Nephron (organoid): Measurements from ENCODE around the gene EIF3M.
"Not testable (repeated sequence)": the region's sequence is repeated elsewhere in the genome, so short reads cannot be mapped to it uniquely, and the experiment has no call there.

Source experiments
- H3K27ac Mint-ChIP-seq, 3 experiments: 2 replicates each; pipeline ENCODE4 v1.8.0; 2020; ENCODE audit warnings: mixed read lengths in 3 of 3, mild to moderate bottlenecking in 2 of 3, moderate library complexity in 1 of 3
- H3K27me3 Mint-ChIP-seq: 2 replicates; pipeline ENCODE4 v1.8.0; 2021; ENCODE audit warnings: low read depth, mild to moderate bottlenecking, moderate library complexity, mixed read lengths
- H3K36me3 Mint-ChIP-seq: 2 replicates; pipeline ENCODE4 v1.8.0; 2020; ENCODE audit warnings: low read depth, mixed read lengths
- H3K4me1 Mint-ChIP-seq: 2 replicates; pipeline ENCODE4 v1.8.0; 2020; ENCODE audit warnings: mixed read lengths
- H3K4me3 Mint-ChIP-seq, 3 experiments: 2 replicates each; pipeline ENCODE4 v1.8.0; 2020; ENCODE audit warnings: mild to moderate bottlenecking in 3 of 3, mixed read lengths in 3 of 3, moderate library complexity in 2 of 3
- H3K9me3 Mint-ChIP-seq: 2 replicates; pipeline ENCODE4 v1.8.0; 2020; ENCODE audit warnings: mixed read lengths
- CTCF ChIP-seq, 3 experiments: fragments of 200-600 bp; sonication (generic); IDR thresholded peaks; one replicate each; pipeline ENCODE4 v1.5.0; 2021; ENCODE audit warnings: antibody characterized with exemption in 3 of 3; ENCODE audit not compliant: unreplicated experiment in 3 of 3

The EIF3M gene

GRCh38 chr11:32597921-32598320 is 14.3 kb downstream of the EIF3M start:
- H3K27me3 Mint-ChIP-seq: no peaks in the 10 kb centered on the region
- H3K36me3 Mint-ChIP-seq: peaks cover 69% of the 10 kb centered on the region
- TF ChIP-seq CTCF (IDR thresholded peaks at IDR 0.05; ENCODE audit: unreplicated experiment in 3 of 3): no peak
- H3K27ac Mint-ChIP-seq: peak overlapping the region; percentile 60 to 93 (median 87)
- peaks cover 27% of the 10 kb centered on the region for H3K4me1 Mint-ChIP-seq
- peak overlapping the region in 2 of 3 experiments; percentile 7 to 27 for H3K4me3 Mint-ChIP-seq
- H3K9me3 Mint-ChIP-seq: no peaks in the 10 kb centered on the region

GRCh38 chr11:32602657-32603415 is 19.2 kb downstream of the EIF3M start:
- Mint-ChIP-seq H3K4me1 (peaks cover 15% of the 10 kb centered on the region), H3K4me3 (peak overlapping the region in 1 of 3 experiments; percentile 14), H3K27me3 (no peaks in the 10 kb centered on the region), H3K36me3 (peaks cover 60% of the 10 kb centered on the region), H3K9me3 (peaks cover 6% of the 10 kb centered on the region), H3K27ac (peak overlapping the region; percentile 69 to 84 (median 80))
- no peak for TF ChIP-seq CTCF (IDR thresholded peaks at IDR 0.05; ENCODE audit: unreplicated experiment in 3 of 3)

GRCh38 chr11:32606220-32606619 is 22.6 kb downstream of the EIF3M start:
- no peak for TF ChIP-seq CTCF (IDR thresholded peaks at IDR 0.05; ENCODE audit: unreplicated experiment in 3 of 3)
- no peak overlapping the region for H3K4me3 Mint-ChIP-seq
- H3K9me3 Mint-ChIP-seq: peaks cover 30% of the 10 kb centered on the region
- no peak overlapping the region for H3K27ac Mint-ChIP-seq
- peaks cover 19% of the 10 kb centered on the region for H3K4me1 Mint-ChIP-seq
- H3K27me3 Mint-ChIP-seq: no peaks in the 10 kb centered on the region
- H3K36me3 Mint-ChIP-seq: peaks cover 82% of the 10 kb centered on the region

- H3K27me3 Mint-ChIP-seq: not testable (repeated sequence)
These were observed 25.2 kb downstream of the EIF3M start for GRCh38 chr11:32608826-32609225.

GRCh38 chr11:32610797-32611352 is 27.2 kb downstream of the EIF3M start:
- peaks cover 45% of the 10 kb centered on the region for H3K36me3 Mint-ChIP-seq
- H3K27ac Mint-ChIP-seq: peak overlapping the region; percentile 29 to 67 (median 57)
- H3K4me1 Mint-ChIP-seq: peaks cover 23% of the 10 kb centered on the region
- peaks cover 30% of the 10 kb centered on the region for H3K9me3 Mint-ChIP-seq
- H3K27me3 Mint-ChIP-seq: no peaks in the 10 kb centered on the region
- no peak for TF ChIP-seq CTCF (IDR thresholded peaks at IDR 0.05; ENCODE audit: unreplicated experiment in 3 of 3)
- no peak overlapping the region for H3K4me3 Mint-ChIP-seq

More at GRCh38 chr11:32608826-32609225, 25.2 kb downstream of the EIF3M start:
- H3K27ac Mint-ChIP-seq, H3K4me3 Mint-ChIP-seq: not testable (repeated sequence)
- H3K9me3 Mint-ChIP-seq: peaks cover 30% of the 10 kb centered on the region
- H3K36me3 Mint-ChIP-seq: peaks cover 61% of the 10 kb centered on the region
- peaks cover 16% of the 10 kb centered on the region for H3K4me1 Mint-ChIP-seq

- Mint-ChIP-seq H3K27me3 (peaks cover under 1% of the 10 kb centered on the region), H3K4me1 (peaks cover 23% of the 10 kb centered on the region), H3K27ac (peak overlapping the region; percentile 28 to 57 (median 55)), H3K9me3 (peaks cover 21% of the 10 kb centered on the region), H3K36me3 (peaks cover 24% of the 10 kb centered on the region), H3K4me3 (peak overlapping the region in 2 of 3 experiments; percentile 24 to 30)
- TF ChIP-seq CTCF (IDR thresholded peaks at IDR 0.05; ENCODE audit: unreplicated experiment in 3 of 3): no peak
These were observed 30.0 kb downstream of the EIF3M start for GRCh38 chr11:32613500-32614151.
